Effector memory CD8-positive, alpha-beta T cell (primary cell): ENCODE results near the gene GALNT1.
"Not testable (repeated sequence)": the region's sequence is repeated elsewhere in the genome, so short reads cannot be mapped to it uniquely, and the experiment has no call there.

Source experiments
- ATAC-seq: fragments of 150-1000 bp; cut with Tn5 transposase; replicated peaks from 2 replicates; pipeline ENCODE4 v1.10.0; 2021; ENCODE audit warnings: mild to moderate bottlenecking, moderate library complexity
- DNase-seq, 3 experiments: peaks; one replicate each; pipeline ENCODE4 v3.0.0; 2021
- H3K27ac Mint-ChIP-seq, 2 donors: one replicate each; pipeline ENCODE4 v1.8.0; 2022; ENCODE audit warnings: mild to moderate bottlenecking in 2 of 2, mixed read lengths in 2 of 2, moderate library complexity in 2 of 2
- H3K27me3 Mint-ChIP-seq, 2 donors: one replicate each; pipeline ENCODE4 v1.8.0; 2022; ENCODE audit warnings: mixed read lengths in 2 of 2
- H3K36me3 Mint-ChIP-seq: one replicate; pipeline ENCODE4 v1.8.0; 2022; ENCODE audit warnings: mild to moderate bottlenecking, moderate library complexity, mixed read lengths; ENCODE audit not compliant: insufficient read depth
- H3K4me1 Mint-ChIP-seq, 2 donors: one replicate each; pipeline ENCODE4 v1.8.0; 2022; ENCODE audit warnings: low read depth in 2 of 2, mixed read lengths in 2 of 2
- H3K4me3 Mint-ChIP-seq, 2 donors: one replicate each; pipeline ENCODE4 v1.8.0; 2022; ENCODE audit warnings: mild to moderate bottlenecking in 2 of 2, mixed read lengths in 2 of 2, moderate library complexity in 2 of 2
- H3K9me3 Mint-ChIP-seq, 2 donors: one replicate each; pipeline ENCODE4 v1.8.0; 2022; ENCODE audit warnings: mixed read lengths in 2 of 2
- total RNA-seq, 9 experiments: gene quantifications; one replicate each; lab custom pipeline; 2026; lab: John Stamatoyannopoulos, UW

The GALNT1 gene
- 44.1 to 158 (median 75.3) reads per million in 9 experiments for total RNA-seq

GRCh38 chr18:35581546-35581897 lies at the start of gene GALNT1:
TSS of gene GALNT1 (plus strand) at chr18:35581740. CDS start at chr18:35654663, 72,923 bp downstream.
- H3K4me1 Mint-ChIP-seq: peaks cover 23 to 31% of the 10 kb centered on the region in 2 donors
- peak within 1 kb of the TSS; percentile 21 to 80 for H3K27ac Mint-ChIP-seq
- no peak for DNase-seq
- H3K36me3 Mint-ChIP-seq: peaks cover 5% of the 10 kb centered on the region
- peak within 1 kb of the TSS; percentile 74 to 82 for H3K4me3 Mint-ChIP-seq
- H3K9me3 Mint-ChIP-seq: no peaks in the 10 kb centered on the region
- no peaks in the 10 kb centered on the region for H3K27me3 Mint-ChIP-seq
- ATAC-seq: peak; percentile 27

GRCh38 chr18:35533916-35534405 lies 47.6 kb upstream of the GALNT1 start:
- DNase-seq (no peak), ATAC-seq (no peak)
- Mint-ChIP-seq H3K36me3 (no peaks in the 10 kb centered on the region), H3K9me3 (peaks cover 0 to 4% of the 10 kb centered on the region in 2 donors), H3K4me3 (no peak overlapping the region), H3K27me3 (peaks cover 2 to 4% of the 10 kb centered on the region in 2 donors), H3K4me1 (peaks cover 11 to 15% of the 10 kb centered on the region in 2 donors), H3K27ac (no peak overlapping the region)

GRCh38 chr18:35535297-35535696 lies 46.2 kb upstream of the GALNT1 start:
- Mint-ChIP-seq H3K9me3 (peaks cover 0 to 4% of the 10 kb centered on the region in 2 donors), H3K4me1 (peaks cover 11 to 15% of the 10 kb centered on the region in 2 donors), H3K36me3 (no peaks in the 10 kb centered on the region), H3K4me3 (no peak overlapping the region), H3K27ac (peak overlapping the region in 1 of 2 donors; percentile 58), H3K27me3 (no peaks in the 10 kb centered on the region)
- ATAC-seq: peak; percentile 80
- no peak for DNase-seq

GRCh38 chr18:35542356-35542755 lies 39.2 kb upstream of the GALNT1 start:
- ATAC-seq: no peak

GRCh38 chr18:35547008-35547605 lies 34.4 kb upstream of the GALNT1 start:
- H3K36me3 Mint-ChIP-seq: no peaks in the 10 kb centered on the region
- H3K27ac Mint-ChIP-seq: no peak overlapping the region
- no peak for DNase-seq
- no peak overlapping the region for H3K4me3 Mint-ChIP-seq
- H3K9me3 Mint-ChIP-seq: no peaks in the 10 kb centered on the region
- H3K27me3 Mint-ChIP-seq: peaks cover 0 to 10% of the 10 kb centered on the region in 2 donors
- ATAC-seq: no peak
- no peaks in the 10 kb centered on the region for H3K4me1 Mint-ChIP-seq

More at GRCh38 chr18:35542356-35542755, 39.2 kb upstream of the GALNT1 start:
- Mint-ChIP-seq H3K27ac (no peak overlapping the region), H3K36me3 (no peaks in the 10 kb centered on the region), H3K4me1 (no peaks in the 10 kb centered on the region), H3K9me3 (no peaks in the 10 kb centered on the region), H3K27me3 (peaks cover 0 to 10% of the 10 kb centered on the region in 2 donors), H3K4me3 (no peak overlapping the region)
- DNase-seq: no peak

- no peaks in the 10 kb centered on the region for H3K9me3 Mint-ChIP-seq
- ATAC-seq (no peak), DNase-seq (no peak)
- H3K36me3 Mint-ChIP-seq: no peaks in the 10 kb centered on the region
- no peaks in the 10 kb centered on the region for H3K4me1 Mint-ChIP-seq
- no peak overlapping the region for H3K27ac Mint-ChIP-seq
- peaks cover 0 to 10% of the 10 kb centered on the region in 2 donors for H3K27me3 Mint-ChIP-seq
- H3K4me3 Mint-ChIP-seq: no peak overlapping the region
These were observed 32.0 kb upstream of the GALNT1 start for GRCh38 chr18:35549564-35549963.

GRCh38 chr18:35553300-35553699 lies 28.2 kb upstream of the GALNT1 start:
- ATAC-seq (no peak), DNase-seq (no peak)
- H3K27ac Mint-ChIP-seq: no peak overlapping the region
- no peaks in the 10 kb centered on the region for H3K9me3 Mint-ChIP-seq
- H3K4me3 Mint-ChIP-seq: no peak overlapping the region
- no peaks in the 10 kb centered on the region for H3K4me1 Mint-ChIP-seq
- no peaks in the 10 kb centered on the region for H3K36me3 Mint-ChIP-seq
- peaks cover 9 to 19% of the 10 kb centered on the region in 2 donors for H3K27me3 Mint-ChIP-seq

- not testable (repeated sequence) for H3K9me3 Mint-ChIP-seq, H3K36me3 Mint-ChIP-seq, ATAC-seq, H3K4me3 Mint-ChIP-seq, H3K27ac Mint-ChIP-seq, H3K4me1 Mint-ChIP-seq, DNase-seq
- H3K27me3 Mint-ChIP-seq: peaks cover 9 to 19% of the 10 kb centered on the region in 2 donors
These were observed 26.0 kb upstream of the GALNT1 start for GRCh38 chr18:35555538-35555937.

GRCh38 chr18:35559867-35560266 lies 21.7 kb upstream of the GALNT1 start:
- Mint-ChIP-seq H3K4me1 (no peaks in the 10 kb centered on the region), H3K4me3 (no peak overlapping the region), H3K36me3 (no peaks in the 10 kb centered on the region), H3K27ac (no peak overlapping the region), H3K9me3 (no peaks in the 10 kb centered on the region), H3K27me3 (peaks cover 7 to 16% of the 10 kb centered on the region in 2 donors)
- DNase-seq (no peak), ATAC-seq (no peak)

GRCh38 chr18:35564795-35565453 lies 16.6 kb upstream of the GALNT1 start:
- Mint-ChIP-seq H3K9me3 (no peaks in the 10 kb centered on the region), H3K27me3 (no peaks in the 10 kb centered on the region), H3K4me3 (no peak overlapping the region), H3K36me3 (no peaks in the 10 kb centered on the region), H3K27ac (no peak overlapping the region), H3K4me1 (no peaks in the 10 kb centered on the region)
- DNase-seq (no peak), ATAC-seq (no peak)

- no peaks in the 10 kb centered on the region for H3K27me3 Mint-ChIP-seq
- DNase-seq (no peak), ATAC-seq (no peak)
- no peaks in the 10 kb centered on the region for H3K9me3 Mint-ChIP-seq
- H3K27ac Mint-ChIP-seq: no peak overlapping the region
- H3K4me3 Mint-ChIP-seq: no peak overlapping the region
- H3K36me3 Mint-ChIP-seq: no peaks in the 10 kb centered on the region
- H3K4me1 Mint-ChIP-seq: no peaks in the 10 kb centered on the region
These were observed 15.5 kb upstream of the GALNT1 start for GRCh38 chr18:35566019-35566418.

- DNase-seq: no peak
- H3K4me1 Mint-ChIP-seq: peaks cover 7 to 10% of the 10 kb centered on the region in 2 donors
- H3K9me3 Mint-ChIP-seq: no peaks in the 10 kb centered on the region
- H3K36me3 Mint-ChIP-seq: no peaks in the 10 kb centered on the region
- no peak overlapping the region for H3K4me3 Mint-ChIP-seq
- no peak overlapping the region for H3K27ac Mint-ChIP-seq
- no peaks in the 10 kb centered on the region for H3K27me3 Mint-ChIP-seq
- no peak for ATAC-seq
These were observed 11.4 kb upstream of the GALNT1 start for GRCh38 chr18:35570182-35570581.

- no peak overlapping the region for H3K27ac Mint-ChIP-seq
- no peak overlapping the region for H3K4me3 Mint-ChIP-seq
- H3K4me1 Mint-ChIP-seq: peaks cover 7 to 10% of the 10 kb centered on the region in 2 donors
- H3K27me3 Mint-ChIP-seq: no peaks in the 10 kb centered on the region
- H3K36me3 Mint-ChIP-seq: no peaks in the 10 kb centered on the region
- DNase-seq (no peak), ATAC-seq (no peak)
- H3K9me3 Mint-ChIP-seq: no peaks in the 10 kb centered on the region
These were observed 10.4 kb upstream of the GALNT1 start for GRCh38 chr18:35571138-35571537.

GRCh38 chr18:35572644-35573043 lies 8.9 kb upstream of the GALNT1 start:
- H3K27ac Mint-ChIP-seq: peak overlapping the region in 1 of 2 donors; percentile 1
- ATAC-seq (no peak), DNase-seq (no peak)
- H3K9me3 Mint-ChIP-seq: no peaks in the 10 kb centered on the region
- H3K27me3 Mint-ChIP-seq: no peaks in the 10 kb centered on the region
- H3K36me3 Mint-ChIP-seq: no peaks in the 10 kb centered on the region
- peaks cover 9 to 10% of the 10 kb centered on the region in 2 donors for H3K4me1 Mint-ChIP-seq
- no peak overlapping the region for H3K4me3 Mint-ChIP-seq
